NCI-H1694 (cell line): ENCODE measurements around the gene PAX8.

ENCODE experiments used
- DNase-seq: peaks from one replicate; lab custom pipeline; 2025; lab: John Stamatoyannopoulos, UW

Gene PAX8

GRCh38 chr2:113236367-113237159 is 42.2 kb downstream of the PAX8 start:
- DNase-seq: no peak

DNA sequence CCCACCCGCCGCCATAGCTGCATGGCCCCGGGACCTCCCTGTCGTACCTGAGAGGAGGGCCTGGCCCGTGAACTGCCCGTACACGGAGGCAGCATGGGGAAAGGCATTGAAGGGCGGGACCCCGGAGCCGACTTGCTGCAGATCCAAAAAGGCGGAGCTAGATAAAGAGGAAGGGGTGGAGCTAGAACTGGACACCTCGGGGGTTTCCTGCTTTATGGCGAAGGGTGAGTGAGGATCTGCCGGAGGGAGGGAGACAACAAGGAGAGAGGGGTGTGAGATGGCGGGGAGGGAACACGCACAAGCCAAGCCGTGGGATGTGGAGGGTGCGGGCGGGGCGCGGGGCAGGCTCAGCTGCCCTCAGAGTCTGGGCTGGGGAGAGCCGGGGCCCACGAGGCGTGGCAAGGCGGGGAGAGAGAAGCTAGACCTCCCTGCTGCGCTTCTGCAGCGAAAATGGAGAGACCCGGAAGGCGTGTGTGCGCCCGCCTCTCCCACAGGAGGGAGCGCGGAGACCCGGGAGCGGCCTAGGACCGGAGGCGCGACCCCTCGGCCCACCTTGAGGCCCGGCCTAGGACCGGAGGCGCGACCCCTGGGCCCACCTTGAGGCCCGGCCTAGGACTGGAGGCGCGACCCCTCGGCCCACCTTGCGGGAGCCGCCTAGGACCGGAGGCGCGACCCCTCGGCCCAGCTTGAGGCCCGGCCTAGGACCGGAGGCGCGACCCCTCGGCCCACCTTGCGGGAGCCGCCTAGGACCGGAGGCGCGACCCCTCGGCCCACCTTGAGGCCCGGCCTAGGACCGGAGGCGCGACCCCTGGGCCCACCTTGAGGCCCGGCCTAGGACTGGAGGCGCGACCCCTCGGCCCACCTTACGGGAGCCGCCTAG is 43.1 kb downstream of the PAX8 start:
- peak; percentile 36 for DNase-seq

DNA sequence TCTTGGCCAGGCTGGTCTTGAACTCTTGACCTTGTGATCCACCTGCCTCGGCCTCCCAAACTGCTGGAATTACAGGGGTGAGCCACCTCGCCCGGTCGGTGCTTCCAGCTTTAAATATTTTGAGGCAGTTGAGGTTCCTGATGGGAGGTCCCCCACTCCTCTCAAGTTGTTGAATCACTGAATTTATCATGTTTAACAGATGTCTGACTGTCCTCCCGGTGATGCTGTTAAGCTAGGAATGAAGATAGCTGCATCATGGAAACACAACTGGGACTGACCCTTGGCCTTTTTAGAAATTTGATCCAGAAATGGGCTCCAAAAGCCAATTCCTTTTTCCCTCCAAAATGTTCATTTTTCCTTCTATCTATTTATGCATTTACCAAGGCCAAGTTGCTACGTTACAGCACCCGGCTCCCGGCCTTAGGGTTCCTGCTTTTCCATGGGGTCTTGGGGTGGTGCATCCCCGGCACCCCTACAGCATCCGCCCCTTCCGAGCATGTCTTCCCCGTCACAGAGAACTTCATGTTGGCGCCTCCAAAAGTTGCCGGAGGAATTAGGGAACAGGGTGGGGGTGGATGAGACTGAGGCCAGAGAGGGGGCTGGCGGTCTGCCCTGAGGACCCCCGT is 43.9 kb downstream of the PAX8 start:
- no peak for DNase-seq

- DNase-seq: no peak
Observed at GRCh38 chr2:113233593-113234550, 44.8 kb downstream of the PAX8 start.

DNA sequence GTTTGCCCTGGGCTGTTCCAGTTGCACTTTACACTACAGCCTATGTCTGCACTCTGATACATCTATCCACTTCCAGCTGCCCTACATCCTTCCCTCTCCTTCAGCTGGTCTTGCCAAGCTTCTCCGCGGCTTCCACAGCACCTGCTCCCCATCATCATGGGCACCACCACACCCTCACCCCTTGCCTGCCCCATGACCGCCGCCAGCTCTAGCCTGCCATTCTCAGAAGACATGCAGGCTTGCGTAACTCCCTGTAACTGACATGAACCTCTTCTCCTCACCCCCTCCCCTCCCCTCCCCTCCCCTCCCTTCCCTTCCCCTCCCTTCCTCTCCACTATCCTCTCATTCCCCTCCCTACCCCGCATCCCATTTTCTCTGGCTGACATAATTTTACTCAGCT is 46.0 kb downstream of the PAX8 start:
- no peak for DNase-seq

GRCh38 chr2:113232123-113232522 is 46.6 kb downstream of the PAX8 start:
- DNase-seq: no peak

- DNase-seq: no peak
Observed at GRCh38 chr2:113231064-113231463, 47.7 kb downstream of the PAX8 start.

GRCh38 chr2:113230531-113230930 is 48.2 kb downstream of the PAX8 start:
- DNase-seq: no peak

DNA sequence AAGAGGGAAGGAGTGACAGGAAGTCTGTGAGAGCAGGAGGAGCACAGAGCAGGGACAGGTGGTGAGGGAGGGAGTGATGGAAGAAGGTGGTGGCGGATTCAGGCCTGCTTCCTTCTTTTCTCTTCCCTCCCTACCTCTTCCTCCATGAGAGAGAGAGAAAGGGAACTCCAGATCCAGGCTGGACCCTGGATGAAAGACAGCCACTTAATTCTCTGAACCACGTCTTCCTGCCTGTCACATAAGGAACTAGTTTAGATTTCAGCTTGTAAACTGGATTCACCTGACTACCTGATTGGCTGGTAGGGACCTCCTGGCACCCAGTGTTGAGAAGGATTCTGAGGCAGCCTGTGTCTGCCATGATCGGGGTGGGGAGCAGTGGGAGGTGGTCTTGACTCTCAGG is 48.9 kb downstream of the PAX8 start:
- DNase-seq: no peak

- DNase-seq: no peak
Observed at GRCh38 chr2:113228991-113229716, 49.6 kb downstream of the PAX8 start.

- no peak for DNase-seq
Observed at GRCh38 chr2:113228351-113228750, 50.4 kb downstream of the PAX8 start.

DNA sequence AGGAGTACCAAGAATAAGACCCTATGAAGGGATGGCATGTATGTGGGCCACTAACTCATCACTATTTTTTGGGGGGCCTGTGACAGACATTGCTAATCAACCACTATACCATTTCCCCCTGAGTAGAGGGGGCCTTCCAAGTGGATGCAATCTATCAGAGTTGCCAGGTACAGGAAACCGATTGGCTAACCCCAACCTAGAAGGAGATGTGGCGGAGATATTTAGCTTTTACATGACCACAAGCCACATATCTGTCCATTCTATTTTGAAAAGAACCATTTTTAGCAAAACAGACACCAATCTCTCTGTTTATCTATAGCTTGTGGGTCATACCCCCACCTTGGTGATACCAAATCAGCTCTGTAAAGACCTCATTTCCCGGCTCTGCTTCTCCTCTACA is 51.0 kb downstream of the PAX8 start:
- no peak for DNase-seq

DNA sequence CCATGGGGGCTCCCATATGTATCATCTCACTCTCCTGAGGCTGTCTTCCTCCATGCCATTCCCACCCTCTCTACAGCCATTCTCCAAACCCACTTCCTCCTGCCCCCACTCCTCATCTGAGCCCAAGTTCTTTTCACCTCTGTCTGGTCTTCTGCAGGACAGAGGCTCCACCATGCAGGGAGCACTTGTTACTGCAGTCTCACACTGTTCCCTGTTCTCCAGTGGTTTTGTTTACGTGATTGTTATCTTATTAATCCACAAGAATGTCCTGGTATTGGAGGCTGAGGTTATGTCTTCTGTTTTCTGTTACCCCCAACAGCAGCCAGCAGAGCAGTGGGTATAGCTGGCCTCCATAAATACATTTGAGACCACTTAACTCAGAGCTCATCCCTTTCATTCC is 51.4 kb downstream of the PAX8 start:
- DNase-seq: no peak

DNA sequence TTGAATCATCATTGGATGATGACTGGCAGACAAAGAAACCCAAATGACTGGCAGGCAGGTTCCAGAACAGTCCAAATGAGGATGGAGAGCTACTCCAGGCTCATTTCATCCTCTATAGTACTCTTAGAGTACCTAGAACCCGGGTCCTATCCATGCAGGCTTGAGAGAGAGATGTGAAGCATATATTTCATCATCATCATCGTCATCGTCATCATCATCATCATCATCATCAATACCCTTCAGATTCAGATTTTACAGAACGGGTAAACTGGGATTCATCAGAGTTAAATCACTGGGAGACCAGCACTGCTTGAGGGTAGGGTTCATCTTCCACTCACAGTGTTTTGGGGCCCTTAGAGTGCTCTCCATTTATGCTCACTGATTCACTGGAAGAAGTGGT is 52.3 kb downstream of the PAX8 start:
- DNase-seq: no peak

DNA sequence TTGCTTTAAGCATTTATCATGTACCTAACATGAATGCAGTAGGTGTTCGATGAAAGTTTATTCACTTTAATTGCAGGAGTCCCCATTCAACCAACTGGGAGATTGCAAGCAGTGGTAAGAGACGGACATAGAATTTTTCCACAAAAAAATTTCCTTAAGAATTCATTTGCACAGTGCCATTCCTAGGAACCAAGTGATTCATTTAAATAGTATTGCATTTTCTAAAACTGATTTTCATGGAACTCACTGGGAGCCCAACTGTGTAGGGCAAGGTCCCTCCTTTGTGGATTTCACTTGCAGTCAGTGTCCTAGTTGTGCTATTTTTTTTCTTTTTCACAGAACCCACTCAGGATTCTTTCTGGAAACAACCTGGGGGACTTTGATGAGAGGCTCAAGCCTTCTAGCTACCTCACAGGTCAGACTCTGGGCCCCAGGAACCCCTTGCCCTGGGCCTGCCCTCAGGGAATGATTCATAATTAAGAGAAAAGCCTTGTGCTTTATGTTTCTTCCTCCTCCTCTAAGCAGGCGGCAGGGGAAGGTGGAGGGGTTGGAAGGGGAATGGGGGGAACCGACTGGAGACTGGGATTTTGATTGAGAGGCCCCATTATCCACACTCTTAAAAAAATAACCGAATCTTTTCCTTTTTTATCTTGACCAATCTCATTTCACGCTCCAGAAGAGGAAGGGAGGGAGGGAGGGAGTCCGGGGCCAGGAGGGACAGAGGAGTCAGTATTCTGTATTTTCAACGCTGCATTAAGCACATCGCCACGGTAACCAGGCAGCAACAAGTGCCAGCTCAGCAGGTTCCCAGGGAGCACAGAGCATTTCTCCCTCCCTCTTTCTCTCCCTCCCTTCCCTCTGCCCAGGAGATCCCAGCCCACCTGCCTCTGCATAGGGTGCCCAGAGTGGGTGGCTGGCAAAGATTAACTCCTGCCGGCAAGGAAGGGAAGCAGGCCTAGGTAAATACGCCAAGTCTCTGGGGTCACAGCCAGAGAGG is 53.2 kb downstream of the PAX8 start:
- peak; percentile 12 for DNase-seq

- no peak for DNase-seq
Observed at GRCh38 chr2:113224647-113225236, 54.0 kb downstream of the PAX8 start.

- DNase-seq: no peak
Observed at GRCh38 chr2:113223813-113224212, 54.9 kb downstream of the PAX8 start.

GRCh38 chr2:113221846-113222245 is 56.9 kb downstream of the PAX8 start:
- no peak for DNase-seq

DNA sequence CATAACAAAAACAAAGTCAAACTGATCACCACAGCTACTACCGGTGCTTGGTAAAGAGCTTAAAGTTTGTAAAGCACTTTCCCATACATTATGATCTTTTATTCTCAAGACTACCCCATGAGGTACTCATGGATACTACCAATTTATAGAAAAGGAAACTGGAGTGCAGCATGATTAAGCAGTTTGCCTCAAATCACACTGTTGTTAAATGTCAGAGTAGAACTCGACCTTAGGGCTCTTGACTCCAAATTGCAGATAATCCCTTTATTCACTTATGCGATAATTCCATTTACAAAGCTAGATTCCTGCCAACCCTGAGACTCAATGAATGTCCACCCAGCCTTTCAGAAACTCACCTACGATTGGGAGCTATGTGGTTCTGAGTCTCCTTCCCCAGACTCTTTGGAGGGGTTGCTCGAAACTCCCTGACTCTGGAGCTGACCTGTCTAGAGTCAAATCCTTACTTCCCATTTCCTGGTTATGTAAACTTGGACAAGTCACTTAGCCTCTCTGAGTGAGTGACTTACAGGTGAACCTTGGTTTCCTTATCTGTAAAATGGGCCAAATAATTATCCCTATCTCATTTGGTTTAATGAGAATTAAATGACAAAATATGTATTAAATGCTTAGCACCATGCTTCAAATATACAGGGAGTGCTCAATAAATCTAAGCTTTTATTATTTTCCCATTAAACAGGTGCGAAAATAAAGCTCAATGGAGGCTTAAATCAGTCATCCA is 57.6 kb downstream of the PAX8 start:
- no peak for DNase-seq
